HG03097 (cell line): ENCODE results near the gene CDH4.

Experiments used
- ATAC-seq: cut with Tn5 transposase; IDR thresholded peaks from one replicate; pipeline ENCODE4 v1.9.1; 2021; ENCODE audit not compliant: unreplicated experiment, low FRiP score

CDH4 gene

DNA sequence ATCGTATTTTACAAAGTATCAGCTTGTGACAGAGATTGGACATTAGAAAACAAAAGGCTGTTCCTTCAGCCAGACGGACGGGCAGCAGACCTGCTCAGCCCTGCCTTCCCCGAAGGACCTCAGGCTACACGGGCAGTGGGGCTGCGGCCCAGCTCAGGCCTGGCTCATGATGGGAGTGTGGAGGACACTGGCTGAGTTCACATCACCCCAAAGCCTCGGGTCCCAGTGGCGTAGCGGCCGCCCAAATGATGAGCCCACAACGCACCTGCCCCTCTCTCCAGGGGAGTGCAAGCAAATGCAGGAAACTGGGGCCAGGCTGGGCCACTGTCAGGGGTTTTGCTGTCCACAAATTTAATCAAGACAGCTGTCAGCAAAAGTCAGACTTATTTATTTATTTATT, 456.8 kb downstream of the CDH4 start:
- ATAC-seq: no peak

DNA sequence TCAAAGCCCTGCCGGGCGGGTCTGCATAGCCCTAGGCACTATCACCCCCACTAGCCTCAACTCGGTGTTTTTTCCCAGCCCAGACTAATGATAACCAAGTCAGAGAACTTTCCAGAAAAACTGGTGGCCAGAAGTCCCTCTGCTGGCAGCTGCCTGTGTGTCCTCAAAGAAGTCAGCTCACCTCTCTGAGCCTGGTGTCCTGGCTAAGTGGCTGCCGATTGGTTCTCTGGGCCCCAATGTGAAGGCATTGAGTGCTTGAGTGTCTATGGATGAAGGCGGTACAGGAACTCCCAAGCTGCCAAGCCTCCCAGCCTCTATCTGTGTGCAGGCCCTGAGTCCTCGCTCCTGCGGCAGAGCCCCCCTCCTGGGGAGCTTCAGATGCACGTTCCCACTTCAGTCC, 458.0 kb downstream of the CDH4 start:
- ATAC-seq: no peak

DNA sequence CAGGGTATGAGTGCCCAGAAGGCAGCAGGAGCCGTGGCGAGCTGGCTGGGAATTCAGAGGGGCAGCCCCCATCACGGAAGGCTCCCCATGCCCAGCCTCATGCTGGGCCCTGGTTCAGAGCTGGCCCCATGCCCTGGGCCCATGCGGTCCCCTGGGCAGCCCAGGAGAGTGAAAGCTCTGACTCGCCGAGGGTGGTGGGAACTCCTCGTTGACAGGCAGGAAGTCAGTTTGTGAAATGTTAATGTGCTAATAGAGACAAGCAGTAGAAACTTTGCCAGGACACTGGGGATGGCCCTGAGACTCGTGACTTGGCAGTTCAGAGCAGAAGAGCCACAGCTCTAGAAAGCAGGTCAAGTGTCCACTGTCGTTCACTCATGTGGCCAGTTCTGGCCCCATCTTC, 460.6 kb downstream of the CDH4 start:
- no peak for ATAC-seq

DNA sequence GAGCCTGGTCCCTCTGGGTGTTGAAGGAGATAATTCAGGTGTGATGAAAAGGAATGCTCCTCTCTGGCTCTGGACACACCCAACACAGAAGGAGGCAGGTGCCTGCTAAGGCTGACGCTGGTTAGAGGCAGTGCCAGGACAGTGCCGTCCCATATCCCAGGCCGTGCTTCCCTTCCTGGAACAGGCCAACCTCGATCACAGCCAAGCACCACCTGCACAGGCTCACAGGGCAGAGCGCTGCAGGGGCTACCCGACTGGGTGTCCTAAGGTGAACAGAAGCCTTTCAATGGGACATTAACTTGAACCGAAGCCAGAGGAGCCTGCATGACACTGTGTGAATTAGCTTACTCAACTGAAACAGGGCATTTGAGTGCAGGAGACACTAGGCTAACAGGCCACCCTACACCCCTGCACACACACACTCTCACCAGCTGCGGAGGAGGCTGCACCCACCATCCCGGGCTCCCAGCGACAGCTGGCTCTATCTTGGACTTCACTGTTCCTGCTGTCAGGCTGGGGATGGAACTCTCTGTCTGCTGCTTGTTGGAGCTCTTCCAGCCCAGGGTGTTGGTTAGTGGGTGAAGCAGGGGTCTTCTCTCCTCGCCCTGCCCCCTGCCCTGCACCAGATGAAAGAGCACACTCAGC, 466.4 kb downstream of the CDH4 start:
- ATAC-seq: no peak

DNA sequence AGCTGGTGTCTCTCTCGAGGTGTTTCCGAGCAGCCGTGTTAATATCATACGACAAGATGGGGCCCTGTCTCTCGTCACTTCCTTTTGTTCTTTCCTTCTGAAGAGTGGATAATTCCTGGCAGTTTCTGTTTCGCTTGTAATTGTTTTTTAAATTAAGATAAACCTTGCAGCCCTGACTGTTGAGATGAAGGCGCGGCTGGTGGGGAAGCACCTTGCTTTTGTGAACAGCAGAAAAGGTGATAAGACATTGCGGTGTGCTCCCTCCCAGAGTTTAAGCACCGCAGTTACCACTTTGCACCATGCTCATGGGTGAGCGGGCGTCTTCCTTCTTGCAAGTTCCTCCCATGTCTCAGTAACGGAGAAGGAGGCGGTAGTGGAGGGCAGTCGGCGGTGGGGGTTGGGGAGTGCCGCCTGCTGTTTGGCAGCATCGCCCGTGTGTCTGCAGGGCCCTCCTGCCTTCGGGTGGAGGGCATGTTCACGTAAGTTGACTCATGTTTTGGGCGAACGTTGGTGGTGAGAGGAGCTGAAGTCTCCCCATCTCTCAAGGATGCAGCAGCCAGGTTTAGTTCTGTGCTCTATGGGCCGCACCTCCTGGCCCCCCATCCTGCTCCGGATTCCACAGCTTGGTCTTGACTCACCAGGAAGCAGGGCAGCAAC, 467.8 kb downstream of the CDH4 start:
- ATAC-seq: no peak

DNA sequence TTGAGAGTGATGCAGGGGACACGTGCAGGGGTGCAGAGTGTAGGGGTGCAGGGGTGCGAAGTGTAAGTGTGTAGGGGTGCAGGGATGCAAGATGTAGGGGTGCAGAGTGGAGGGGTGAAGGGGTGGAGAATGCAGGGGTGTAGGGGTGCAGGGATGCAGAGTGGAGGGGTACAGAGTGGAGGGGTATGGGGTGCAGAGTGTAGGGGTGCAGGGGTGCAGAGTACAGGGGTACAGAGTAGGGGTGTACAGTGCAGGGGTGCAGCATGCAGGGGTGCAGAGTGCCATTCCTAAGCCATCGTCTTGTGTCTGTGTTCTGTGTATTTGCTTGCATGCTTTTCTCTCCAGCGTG, 468.3 kb downstream of the CDH4 start:
- ATAC-seq: no peak

DNA sequence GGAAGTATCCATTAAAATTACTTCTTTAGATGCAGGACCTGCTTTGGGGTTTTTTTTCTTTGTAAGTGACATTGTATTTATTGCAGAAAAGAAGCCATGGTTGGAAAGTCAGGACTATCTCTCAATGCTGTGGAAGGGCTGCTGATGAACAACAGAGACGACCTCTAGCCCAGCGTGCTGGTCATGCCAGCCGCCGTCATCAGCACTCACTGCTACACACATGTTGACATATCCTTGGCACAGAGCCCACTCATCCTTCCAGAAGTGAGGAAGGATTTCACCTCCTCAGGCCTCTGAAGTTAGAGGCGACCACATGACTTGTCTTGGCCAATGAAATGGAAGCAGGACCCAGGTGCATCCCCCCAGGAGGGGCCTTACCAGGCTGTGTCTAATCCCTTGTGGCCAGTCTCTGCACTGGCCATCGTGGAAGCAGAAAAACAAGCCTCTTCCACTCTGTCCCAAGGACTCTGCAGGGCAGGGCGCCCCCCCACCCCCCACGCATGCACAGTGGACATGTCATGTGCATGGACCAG, 470.2 kb downstream of the CDH4 start:
- no peak for ATAC-seq

DNA sequence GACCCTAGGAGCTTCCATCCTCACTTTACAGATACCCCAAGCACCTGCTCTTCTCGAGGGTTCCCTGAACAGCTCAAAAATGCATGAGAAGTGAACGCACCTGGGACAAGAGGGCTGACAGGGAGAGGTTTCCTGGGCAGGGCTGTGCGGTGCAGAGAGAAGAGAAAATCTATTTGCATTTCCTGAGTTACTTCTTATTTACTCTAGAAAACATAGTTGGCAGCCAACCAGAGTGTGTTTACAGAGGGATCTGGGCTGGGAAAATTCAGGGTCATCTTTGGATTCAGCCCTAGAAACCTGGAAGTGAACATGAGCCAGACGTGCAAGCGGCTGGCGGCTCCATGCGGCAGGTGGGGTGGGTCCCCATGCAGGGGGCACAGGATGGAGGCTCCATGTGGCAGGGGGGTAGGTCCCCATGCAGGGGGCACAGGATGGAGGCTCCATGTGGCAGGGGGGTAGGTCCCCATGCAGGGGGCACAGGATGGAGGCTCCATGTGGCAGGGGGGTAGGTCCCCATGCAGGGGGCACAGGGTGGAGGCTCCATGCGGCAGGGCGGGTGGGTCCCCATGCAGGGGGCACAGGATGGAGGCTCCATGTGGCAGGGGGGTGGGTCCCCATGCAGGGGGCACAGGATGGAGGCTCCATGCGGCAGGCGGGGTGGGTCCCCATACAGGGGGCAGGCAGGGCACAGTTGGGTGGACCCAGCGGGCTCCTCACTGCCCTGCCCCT, 471.6 kb downstream of the CDH4 start:
- ATAC-seq: no peak

DNA sequence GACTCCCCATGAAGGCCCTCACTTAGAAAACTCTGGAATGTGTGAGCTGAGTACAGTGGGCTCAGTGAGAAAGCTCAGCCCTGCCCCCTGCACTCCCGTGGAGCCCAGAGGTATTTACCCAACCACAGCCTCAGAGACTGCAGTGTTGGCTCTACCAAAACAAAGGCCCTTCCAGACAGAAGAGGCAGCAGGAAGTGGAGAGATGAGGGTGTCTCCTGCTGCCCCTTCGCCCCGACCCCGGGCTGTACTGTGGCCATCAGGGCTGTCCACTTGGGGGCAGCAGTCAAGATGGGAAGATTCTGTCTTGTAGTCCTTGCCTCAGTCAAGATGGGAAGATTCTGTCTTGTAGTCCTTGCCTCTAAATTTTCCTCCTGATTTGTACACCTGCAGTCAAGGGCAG, 472.3 kb downstream of the CDH4 start:
- ATAC-seq: no peak

DNA sequence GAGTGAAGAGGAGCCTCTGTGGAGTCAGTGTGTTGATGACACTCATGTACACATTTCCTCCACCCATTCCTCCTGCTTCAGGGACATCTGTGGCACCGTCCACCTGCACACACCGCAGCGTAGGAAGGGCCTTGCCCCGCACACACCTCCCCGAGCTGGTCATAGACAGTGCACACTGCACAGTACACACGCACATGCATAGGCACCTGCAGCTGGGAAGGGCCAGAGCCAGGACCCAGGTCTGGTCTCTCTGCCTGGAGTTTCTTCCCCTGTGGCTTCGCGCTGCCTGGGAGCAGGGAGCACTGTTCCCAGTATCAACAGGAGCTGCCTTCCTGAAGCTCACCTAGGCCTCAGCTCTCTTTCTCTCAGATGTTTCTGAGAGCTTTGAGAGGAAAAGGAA, 473.1 kb downstream of the CDH4 start:
- no peak for ATAC-seq

DNA sequence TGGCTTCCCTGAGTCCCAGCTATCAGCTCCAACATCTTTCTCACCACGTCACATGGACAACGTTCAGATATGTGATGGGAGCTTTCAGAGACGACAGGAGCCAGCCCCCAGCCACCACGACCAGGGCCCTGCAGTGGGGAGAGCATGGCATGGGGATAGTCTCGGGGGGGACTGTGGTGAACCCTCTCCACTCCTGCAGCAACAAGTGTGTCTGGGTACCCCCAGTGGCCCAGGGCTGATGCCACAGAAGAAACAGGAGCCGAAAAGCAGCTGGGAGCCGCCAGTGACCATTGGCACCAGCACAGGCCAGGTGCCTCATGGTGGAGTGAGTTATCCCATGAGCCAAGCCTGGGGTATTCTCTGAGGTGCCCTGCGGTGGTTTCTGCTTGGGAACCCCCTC, 473.9 kb downstream of the CDH4 start:
- ATAC-seq: no peak

DNA sequence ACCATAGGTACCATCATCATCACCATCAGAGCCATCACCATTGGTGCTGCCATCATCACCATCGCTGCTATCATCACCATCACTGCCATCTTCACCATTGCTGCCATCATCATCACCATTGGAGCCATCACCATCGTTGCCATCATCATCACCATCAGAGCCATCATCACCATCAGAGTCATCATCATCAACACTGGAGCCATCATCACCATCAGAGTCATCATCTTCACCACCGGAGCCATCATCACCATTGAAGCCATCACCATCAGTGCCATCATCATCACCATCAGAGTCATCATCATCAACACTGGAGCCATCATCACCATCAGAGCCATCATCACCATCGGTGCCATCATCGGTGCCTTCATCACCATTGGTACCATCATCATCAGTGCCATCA, 474.9 kb downstream of the CDH4 start:
- ATAC-seq: no peak

DNA sequence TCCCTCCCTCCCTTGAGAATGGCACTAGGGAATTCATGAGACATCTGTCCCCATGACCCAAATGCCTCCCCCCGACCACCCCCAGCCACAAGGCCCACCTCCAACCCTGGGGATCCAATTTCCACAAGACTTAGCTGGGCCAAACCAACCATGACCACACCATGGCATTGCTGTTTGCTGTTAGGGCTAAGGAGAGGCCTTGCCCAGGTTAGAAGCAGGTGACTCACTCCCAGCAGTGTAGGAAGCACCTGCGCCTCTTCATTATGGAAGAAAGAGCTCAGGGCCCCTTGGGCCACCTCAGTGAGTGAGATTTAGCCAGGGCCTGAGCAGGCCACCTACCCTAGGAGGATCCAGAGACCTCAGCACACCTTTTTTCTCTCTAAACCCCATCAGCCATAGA, 475.7 kb downstream of the CDH4 start:
- no peak for ATAC-seq

DNA sequence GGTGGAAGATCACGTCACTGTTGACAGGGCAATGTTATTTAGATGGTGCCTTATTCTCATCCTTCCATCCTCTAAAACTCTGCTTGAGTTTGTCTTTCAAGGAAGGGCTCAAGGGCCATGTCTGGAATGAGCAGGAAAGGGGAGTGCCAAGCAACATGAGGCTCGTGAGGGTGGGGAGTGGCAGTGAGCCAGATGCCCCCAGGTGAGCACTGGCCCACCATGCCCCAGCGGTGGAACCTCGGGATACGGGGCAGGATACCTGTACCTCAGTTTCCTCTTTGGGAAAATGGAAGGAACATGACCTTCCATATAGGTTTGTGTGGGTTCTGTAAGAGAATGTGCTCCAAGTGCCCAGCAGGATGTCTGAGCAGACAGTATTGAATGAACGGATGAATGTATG, 476.3 kb downstream of the CDH4 start:
- ATAC-seq: no peak

DNA sequence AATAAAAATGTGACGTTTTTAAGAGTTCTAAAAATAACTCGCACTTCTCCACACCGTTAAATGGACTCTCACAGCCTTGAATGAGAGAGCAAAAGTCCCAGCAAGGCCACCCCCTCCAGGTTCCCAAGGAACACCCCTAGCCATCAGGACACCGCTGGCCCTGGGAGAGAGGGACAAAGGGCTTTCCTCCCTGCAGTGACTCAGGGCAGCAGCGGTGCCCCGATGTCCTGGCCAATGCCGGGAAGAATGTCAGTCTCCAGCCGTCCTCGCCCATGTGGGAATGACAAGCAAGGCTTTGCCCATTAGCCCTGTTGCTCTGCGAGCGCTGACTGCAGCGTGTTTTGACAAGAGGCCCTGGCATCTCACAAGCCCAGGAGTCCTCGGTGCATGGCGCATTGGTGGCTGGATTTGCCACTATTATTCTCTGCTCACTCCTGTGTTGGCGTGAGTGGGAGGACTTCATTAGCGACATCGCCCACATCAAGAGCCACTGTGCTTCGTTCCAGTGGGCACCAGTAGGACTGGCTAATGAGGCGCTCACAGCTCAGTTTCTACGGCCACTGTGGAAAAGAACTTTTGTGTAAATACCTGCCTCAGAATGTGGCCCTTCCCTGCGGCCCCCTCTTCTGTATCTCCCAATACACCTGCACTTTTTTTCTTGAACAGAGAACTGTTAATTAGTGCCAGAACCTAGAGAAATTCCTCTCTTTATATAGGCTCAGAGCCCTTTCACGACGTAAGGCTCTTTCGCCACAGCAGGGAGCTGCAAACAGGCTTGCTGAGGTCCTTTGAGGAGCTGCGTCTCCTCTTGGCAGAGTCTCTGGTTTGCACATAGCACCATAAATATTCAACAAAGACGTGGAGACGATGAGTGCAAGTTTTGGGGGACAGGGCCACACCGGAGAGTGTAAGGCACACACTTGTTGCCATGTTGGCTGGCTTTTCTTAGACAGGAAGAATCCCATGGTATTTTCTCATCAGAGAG, 477.0 kb downstream of the CDH4 start:
- no peak for ATAC-seq

DNA sequence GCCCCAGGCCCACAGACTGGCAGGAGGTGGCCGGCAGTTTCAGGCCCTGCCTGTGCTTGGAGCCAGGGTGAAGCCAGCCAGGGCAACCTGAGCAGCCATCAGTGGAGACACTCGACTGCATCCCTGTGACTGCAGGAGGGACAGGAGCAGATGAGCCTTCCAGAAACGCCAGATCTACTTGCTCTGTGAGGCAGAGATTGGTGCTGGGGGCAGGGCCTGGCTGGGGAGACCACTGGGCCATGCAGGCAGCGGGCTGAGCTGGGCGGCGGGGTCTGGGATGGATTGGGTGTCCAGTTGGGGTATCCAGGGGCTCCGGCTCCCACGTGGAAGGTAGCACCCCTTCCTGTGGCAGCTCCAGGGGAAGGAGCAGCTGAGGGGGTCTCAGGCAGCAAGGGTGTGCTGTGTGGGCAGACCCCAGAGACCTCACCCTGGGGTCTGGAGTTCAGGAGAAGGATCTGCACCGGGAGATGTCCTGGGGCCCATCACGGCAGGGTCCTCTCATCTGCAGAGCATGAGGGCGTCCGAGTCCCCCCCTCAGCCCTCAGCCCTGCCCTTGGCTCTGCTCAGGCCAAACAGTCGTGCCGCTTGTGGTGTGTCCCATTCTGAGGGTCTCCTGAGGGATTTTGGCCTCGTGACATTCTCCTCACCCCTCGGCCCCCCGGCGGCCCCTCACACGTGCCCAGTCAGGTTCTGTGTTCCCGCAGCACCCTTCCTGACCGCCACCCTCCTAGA, 478.7 kb downstream of the CDH4 start:
- ATAC-seq: no peak

DNA sequence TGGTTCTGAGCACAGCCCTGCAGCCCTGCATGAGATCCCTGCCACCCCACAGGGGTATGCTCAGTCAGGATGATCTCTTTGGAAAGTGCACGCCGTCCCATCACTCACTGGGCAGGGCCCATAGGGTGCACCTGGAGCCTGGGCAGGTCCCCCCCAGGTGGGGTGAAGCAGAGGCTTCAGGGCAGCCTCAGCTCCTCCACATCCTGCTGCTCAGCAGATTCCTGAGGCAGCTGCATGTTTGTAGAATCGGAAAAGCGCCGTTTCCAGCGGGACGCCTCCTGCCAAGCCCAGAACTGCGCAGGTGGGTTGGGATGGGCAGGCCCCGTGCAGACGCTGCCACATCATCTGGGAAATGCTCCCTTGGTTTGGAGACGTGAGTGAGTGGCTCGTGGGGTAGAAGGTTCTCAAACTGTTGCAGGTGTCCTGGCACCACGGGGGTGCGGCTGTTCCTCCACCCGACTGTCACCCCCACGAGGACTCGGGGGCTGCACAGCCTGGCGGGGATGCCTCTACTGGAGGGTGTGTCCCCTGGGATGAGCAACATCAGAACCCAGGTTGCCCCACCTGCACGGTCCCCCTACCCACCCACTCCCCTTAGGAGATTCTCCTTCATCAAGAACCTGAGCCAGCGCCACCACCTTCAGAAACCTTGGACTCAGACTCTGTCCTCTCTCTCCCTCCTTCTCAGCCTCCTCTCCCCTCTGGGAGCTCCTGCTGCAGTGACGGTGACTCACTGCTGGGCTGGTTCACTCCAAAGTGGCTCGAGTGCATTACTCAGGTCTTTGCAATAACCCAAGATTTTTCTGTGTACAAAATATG, 479.5 kb downstream of the CDH4 start:
- no peak for ATAC-seq

DNA sequence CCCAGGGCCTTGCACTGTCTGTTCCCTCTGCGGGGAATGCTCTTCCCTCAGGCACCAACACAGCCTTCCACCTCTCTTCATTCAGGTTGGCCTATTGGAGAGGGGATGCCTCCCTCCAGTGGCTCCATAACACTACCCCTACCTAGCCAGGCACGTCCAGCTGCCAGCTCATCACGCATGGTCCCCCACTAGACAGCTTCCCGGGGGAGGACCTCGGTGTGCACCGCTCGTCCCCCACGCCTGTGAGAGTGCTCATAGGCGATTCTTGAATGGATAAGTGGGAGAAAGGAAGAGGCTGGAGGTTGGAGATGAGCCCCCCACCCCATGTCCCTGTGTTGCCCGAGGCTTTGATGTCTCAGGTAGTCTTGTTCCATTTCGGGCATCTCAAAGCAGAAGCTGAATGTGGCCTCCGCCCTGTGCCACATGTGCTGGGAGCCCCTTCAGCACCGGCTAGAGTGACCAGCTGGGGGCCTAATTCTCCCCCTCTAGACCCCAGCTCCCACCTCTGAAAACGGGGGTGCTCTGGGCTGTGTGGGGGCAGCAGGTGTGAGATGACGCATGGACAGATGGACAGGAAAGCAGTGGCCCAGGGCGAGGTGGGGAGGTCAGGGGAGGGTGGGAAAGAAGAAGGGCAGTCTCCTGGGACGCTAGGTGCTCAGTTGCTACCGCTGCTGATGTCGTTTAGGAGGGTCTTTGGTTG, 480.6 kb downstream of the CDH4 start:
- ATAC-seq: no peak

DNA sequence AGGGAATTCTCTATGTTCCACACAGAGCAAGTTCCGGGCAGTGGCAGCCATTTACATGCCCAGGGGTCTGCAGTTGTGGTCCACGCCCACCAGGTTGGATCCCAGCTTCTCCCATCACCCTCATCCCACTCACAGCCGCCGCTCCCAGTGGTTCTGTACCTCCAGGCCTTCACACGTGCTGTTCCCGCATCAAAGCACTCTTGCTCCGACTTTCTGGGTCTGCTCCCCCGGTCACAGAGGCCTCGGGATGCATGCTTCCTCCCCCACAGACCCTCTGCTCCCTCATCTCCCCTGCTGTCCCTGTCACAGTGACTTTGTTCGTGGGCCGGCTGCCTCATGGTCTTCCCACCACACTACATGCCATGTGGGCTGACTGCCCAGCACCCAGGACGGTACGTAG, 481.2 kb downstream of the CDH4 start:
- ATAC-seq: no peak
